Ovary (tissue), 9 donors: ENCODE results near the gene LRIG1. TPM values are rescaled to one million over a fixed set of nuclear protein-coding genes. Genes with fewer than 3 reads are reported as not detected.

Experiments
- DNase-seq, 5 donors: peaks; one replicate each; pipeline ENCODE4 v3.0.0-alpha.2; 2019 to 2020
- H3K27ac ChIP-seq, 2 donors: fragments of 200-600 bp; one replicate each; pipeline versions ENCODE4 v1.5.1 to v1.8.0; 2019 to 2022
- H3K27me3 ChIP-seq: fragments of 200-600 bp; one replicate; pipeline ENCODE4 v1.8.0; 2022
- H3K36me3 ChIP-seq: fragments of 200-600 bp; sonication (generic); one replicate; pipeline ENCODE4 v1.5.1; 2019
- H3K4me1 ChIP-seq: one replicate; pipeline ENCODE4 v1.8.1; 2013; ENCODE audit warnings: mild to moderate bottlenecking, moderate library complexity; ENCODE audit not compliant: insufficient read depth
- H3K4me3 ChIP-seq: fragments of 200-600 bp; sonication (generic); one replicate; pipeline ENCODE4 v1.5.1; 2017
- H3K9me3 ChIP-seq, 2 donors: fragments of 200-600 bp in 1 of 2; sonication (generic) in 1 of 2; one replicate each; pipeline versions ENCODE4 v1.5.1 to v1.8.1; 2013 to 2019; ENCODE audit warnings: mild to moderate bottlenecking in 1 of 2, moderate library complexity in 1 of 2
- EP300 ChIP-seq: sonication (generic); formaldehyde crosslinking; IDR thresholded peaks from one replicate; pipeline ENCODE4 v1.6.1; 2017; ENCODE audit warnings: antibody characterized with exemption
- POLR2A ChIP-seq: fragments of 450-650 bp; IDR thresholded peaks from one replicate; pipeline ENCODE4 v1.6.1; 2017; ENCODE audit warnings: antibody characterized with exemption, mild to moderate bottlenecking, moderate library complexity
- WGBS, 3 donors: extraction: QIAGEN DNeasy Blood & Tissue Kit in 1 of 3; methylation state at CpG; one replicate each; pipeline versions ENCODE4 v1.1.5 to v1.1.7; 2013 to 2017; 5-methylcytosine and 5-hydroxymethylcytosine counted together
- intact Hi-C, 4 donors: fragments of 100-400 bp; cut with DNase I; formaldehyde crosslinking; loops; one replicate each; pipeline versions ENCODE4 v1.11.0 to v1.15.1; 2022 to 2023
- polyA plus RNA-seq, 2 donors: library from polyadenylated mRNA; stranded (reverse); fragments of 200-250 nt in 1 of 2; fragments of 350-450 nt in 1 of 2; fragmentation: Illumina TruSeq in 1 of 2; extraction: RNeasy Lipid Tissue Mini Kit (QIAGEN cat#74804) in 1 of 2; gene quantifications; one replicate each; pipeline ENCODE4 v1.2.3, GENCODE V29; 2013 to 2014
- total RNA-seq, 7 donors: library from RNA; depleted of rRNA in 2 of 7; stranded (reverse); fragments of >200 nt in 2 of 7; fragmentation: NEBNext Ultra II Directional in 3 of 7; extraction: Animal tissue kit (Norgen Biotek cat#: 25700) in 3 of 7; gene quantifications; one replicate each; pipeline versions ENCODE4 v1.1.0 to v1.2.4, GENCODE V29; 2016 to 2023
- TF ChIP-seq, protein P1 (sequence below), 3 donors: fragments of 450-650 bp in 2 of 3; fragments of 200-600 bp in 1 of 3; IDR thresholded peaks; one replicate each; pipeline versions ENCODE4 v1.5.1 to v1.8.0; 2016 to 2022; ENCODE audit warnings: antibody characterized with exemption in 3 of 3, mild to moderate bottlenecking in 1 of 3
- donor health status: DM: no; HTN: no; CAD: no; lungs with moderate emphysema.
- donor health status: DM: no; HTN: no; CAD: no.
- donor health status: Bipolar disorder and iron deficiency.
- donor health status: DM: yes; HTN: yes; CAD: no.
- donor health status: DM: no; HTN: no; CAD: no.
- donor health status: DM: yes; HTN: yes; CAD: no.

Gene LRIG1
- total and polyA plus RNA-seq, 9 donors = 29.1 to 64.8 (median 42.6) TPM

DNA sequence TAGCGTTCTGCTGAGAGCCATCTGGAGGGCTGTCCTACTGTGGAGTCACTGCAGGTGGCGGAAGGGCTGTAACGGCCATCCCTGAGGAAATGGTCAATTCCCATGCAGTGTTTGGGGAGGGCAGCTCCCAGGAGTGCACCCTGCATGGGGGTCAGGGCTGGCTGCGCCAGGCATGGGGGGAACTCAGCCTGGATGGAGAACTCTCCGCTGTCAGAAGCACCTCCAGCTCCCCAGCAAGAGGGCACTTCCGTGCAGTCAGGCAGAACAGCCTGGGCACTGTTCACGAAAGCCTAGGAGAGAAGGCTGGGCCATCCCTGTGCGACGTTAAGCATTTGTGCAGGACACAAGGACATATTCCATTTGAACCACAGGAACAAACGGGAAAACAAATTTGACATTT lies 105.2 kb downstream of the LRIG1 start:
- Histone ChIP-seq H3K4me1 (peaks cover 21% of the 10 kb centered on the region), H3K4me3 (no peak overlapping the region), H3K36me3 (no peaks in the 10 kb centered on the region), H3K27ac (no peak overlapping the region), H3K9me3 (no peaks in the 10 kb centered on the region), H3K27me3 (no peaks in the 10 kb centered on the region)
- no peak for DNase-seq
- intact Hi-C loops = no loop called here
- no peak for TF ChIP-seq EP300
- TF ChIP-seq POLR2A = no peak
- 85 to 89% (median 87%) methylated on average over 10 of the region's 10 CpGs for WGBS, 3 donors

DNA sequence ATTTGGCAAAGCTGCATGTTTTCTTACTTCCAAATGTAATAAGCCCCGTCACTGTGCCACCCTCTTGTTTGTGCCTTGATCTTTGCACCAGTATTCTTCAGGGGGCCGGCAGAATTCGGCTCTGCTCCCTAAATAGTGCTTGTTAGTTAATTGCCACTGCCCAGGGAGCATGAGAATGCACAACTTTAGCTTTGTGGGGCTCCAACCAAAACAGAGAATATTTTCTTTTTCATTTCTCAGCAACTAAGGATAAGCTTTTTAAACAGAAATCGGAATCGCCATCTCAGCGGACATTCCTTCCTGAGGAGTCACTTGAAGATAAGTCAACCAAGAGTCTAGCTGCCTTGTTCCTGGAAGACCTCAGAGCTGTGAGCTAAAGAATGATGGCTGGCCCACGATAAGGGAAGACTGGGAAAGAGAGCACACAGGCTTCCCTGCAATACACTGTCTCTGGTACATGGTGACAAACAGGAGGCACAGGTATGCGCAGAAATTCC lies 106.0 kb downstream of the LRIG1 start:
- no peak overlapping the region for H3K4me3 ChIP-seq
- intact Hi-C loops = no loop called here
- 40 to 60% (median 46%) methylated on average over 8 of the region's 8 CpGs for WGBS, 3 donors
- H3K27me3 ChIP-seq = no peaks in the 10 kb centered on the region
- TF ChIP-seq EP300 = no peak
- TF ChIP-seq, protein P1, sequence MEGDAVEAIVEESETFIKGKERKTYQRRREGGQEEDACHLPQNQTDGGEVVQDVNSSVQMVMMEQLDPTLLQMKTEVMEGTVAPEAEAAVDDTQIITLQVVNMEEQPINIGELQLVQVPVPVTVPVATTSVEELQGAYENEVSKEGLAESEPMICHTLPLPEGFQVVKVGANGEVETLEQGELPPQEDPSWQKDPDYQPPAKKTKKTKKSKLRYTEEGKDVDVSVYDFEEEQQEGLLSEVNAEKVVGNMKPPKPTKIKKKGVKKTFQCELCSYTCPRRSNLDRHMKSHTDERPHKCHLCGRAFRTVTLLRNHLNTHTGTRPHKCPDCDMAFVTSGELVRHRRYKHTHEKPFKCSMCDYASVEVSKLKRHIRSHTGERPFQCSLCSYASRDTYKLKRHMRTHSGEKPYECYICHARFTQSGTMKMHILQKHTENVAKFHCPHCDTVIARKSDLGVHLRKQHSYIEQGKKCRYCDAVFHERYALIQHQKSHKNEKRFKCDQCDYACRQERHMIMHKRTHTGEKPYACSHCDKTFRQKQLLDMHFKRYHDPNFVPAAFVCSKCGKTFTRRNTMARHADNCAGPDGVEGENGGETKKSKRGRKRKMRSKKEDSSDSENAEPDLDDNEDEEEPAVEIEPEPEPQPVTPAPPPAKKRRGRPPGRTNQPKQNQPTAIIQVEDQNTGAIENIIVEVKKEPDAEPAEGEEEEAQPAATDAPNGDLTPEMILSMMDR (IDR thresholded peaks at IDR 0.05) = no peak
- TF ChIP-seq POLR2A = no peak
- DNase-seq = no peak
- H3K9me3 ChIP-seq = no peaks in the 10 kb centered on the region
- no peak overlapping the region for H3K27ac ChIP-seq
- H3K36me3 ChIP-seq = no peaks in the 10 kb centered on the region
- H3K4me1 ChIP-seq = peaks cover 21% of the 10 kb centered on the region

DNA sequence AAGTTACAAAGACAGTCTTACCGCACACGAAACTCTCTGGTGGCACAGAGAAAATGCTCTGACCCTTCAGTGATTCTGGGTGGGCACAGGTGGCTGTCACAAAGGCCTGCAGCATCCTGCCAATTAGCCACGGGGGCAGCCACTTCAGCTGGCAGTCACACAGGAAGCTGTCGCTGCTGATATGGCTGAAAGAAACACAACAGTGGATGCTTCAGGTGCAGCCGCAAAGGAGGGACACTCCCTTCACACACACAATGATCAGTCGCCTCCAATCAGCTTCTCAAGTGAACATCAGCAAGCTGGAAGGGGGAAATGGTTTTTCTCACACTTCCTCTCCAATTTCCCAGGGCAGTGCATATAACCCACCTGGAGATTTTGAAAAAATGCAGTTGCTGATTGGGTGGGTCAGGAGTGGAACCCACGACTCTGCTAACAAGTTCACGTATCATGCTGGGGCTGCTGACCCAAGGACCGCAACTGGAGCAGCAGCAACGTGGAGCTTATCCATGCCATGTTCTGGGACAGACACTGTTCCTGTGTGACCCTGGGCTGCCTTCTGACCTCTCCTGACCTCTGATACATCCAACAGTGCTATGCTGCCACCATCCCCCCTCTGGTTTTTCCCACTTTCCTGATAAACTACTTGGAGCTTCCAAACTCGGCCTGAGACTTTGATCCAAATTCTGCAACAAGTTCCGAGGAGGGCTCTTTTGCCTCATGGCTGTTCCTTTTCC lies 106.6 kb downstream of the LRIG1 start:
- H3K4me1 ChIP-seq = peaks cover 21% of the 10 kb centered on the region
- H3K9me3 ChIP-seq = no peaks in the 10 kb centered on the region
- H3K27me3 ChIP-seq = no peaks in the 10 kb centered on the region
- WGBS, 3 donors = 60 to 69% (median 68%) methylated on average over 12 of the region's 12 CpGs
- DNase-seq = no peak
- intact Hi-C loops = no loop called here
- TF ChIP-seq POLR2A (no peak), EP300 (no peak)
- TF ChIP-seq, protein P1 (IDR thresholded peaks at IDR 0.05) = no peak
- H3K4me3 ChIP-seq = no peak overlapping the region
- no peaks in the 10 kb centered on the region for H3K36me3 ChIP-seq
- no peak overlapping the region for H3K27ac ChIP-seq

DNA sequence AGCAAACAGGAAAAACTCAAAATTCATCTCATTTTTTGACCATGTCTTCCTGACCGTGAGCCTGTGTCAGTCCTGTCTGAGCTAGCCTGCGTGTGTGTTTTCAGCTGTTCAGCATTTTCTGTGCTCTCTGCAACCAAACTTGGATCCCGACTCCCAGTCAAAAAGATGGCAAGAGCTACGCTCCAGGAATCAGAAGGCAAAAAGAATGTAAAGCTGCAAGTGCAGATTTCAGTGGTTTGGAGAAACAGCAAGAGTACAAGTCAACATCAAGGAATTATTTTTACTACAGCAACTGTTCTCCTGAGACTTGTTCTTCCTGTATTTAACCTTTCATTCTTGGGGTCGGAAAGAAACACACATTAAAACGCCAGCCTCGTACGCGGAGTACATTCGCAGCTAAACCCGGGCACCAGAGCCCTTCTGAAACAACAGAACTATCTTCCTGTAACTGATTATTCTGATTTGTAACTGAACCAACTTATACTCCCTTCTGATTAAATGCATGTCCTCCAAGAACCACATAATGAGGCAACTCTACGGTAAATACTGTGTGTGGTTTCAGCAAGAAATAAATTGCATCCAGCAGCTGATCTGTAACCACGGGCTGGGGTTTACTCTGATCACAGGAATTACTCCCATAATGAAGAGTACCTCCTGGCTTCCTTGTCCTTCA lies 107.4 kb downstream of the LRIG1 start:
- Histone ChIP-seq H3K27me3 (no peaks in the 10 kb centered on the region), H3K4me3 (no peak overlapping the region), H3K27ac (no peak overlapping the region), H3K9me3 (no peaks in the 10 kb centered on the region), H3K4me1 (peaks cover 21% of the 10 kb centered on the region), H3K36me3 (no peaks in the 10 kb centered on the region)
- no peak for DNase-seq
- WGBS, 3 donors = 2 to 7% (median 6%) methylated on average over 13 of the region's 13 CpGs
- intact Hi-C loops = no loop called here
- TF ChIP-seq, protein P1 (IDR thresholded peaks at IDR 0.05) = no peak
- no peak for TF ChIP-seq POLR2A
- no peak for TF ChIP-seq EP300

DNA sequence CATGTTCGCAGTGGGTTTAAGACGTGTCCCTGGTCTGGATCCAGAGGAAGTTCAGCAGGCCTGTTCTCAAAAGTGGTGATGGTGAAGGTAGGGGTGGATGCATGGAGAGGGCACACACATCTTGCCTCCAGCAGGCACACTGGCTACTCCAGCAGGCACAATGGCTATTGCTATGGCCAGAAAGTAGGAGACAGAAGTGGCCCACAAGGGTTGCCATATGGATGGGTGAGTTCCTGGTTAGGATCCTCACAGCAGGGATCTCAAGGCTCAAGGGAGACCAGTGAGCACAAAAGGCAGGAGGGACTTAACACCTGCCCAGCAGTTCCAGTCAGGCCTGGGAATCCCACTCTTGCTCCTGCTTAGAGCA lies 107.9 kb downstream of the LRIG1 start:
- TF ChIP-seq EP300 (no peak), POLR2A (no peak)
- TF ChIP-seq, protein P1 (IDR thresholded peaks at IDR 0.05) = no peak
- Histone ChIP-seq H3K9me3 (no peaks in the 10 kb centered on the region), H3K27me3 (no peaks in the 10 kb centered on the region), H3K4me1 (peaks cover 21% of the 10 kb centered on the region), H3K4me3 (no peak overlapping the region), H3K27ac (no peak overlapping the region), H3K36me3 (no peaks in the 10 kb centered on the region)
- DNase-seq = no peak
- WGBS, 3 donors = 85 to 90% (median 90%) methylated on average over 2 of the region's 2 CpGs
- intact Hi-C loops = no loop called here
